ENCODE results near the gene PPP2R5A.

The PPP2R5A gene

DNA sequence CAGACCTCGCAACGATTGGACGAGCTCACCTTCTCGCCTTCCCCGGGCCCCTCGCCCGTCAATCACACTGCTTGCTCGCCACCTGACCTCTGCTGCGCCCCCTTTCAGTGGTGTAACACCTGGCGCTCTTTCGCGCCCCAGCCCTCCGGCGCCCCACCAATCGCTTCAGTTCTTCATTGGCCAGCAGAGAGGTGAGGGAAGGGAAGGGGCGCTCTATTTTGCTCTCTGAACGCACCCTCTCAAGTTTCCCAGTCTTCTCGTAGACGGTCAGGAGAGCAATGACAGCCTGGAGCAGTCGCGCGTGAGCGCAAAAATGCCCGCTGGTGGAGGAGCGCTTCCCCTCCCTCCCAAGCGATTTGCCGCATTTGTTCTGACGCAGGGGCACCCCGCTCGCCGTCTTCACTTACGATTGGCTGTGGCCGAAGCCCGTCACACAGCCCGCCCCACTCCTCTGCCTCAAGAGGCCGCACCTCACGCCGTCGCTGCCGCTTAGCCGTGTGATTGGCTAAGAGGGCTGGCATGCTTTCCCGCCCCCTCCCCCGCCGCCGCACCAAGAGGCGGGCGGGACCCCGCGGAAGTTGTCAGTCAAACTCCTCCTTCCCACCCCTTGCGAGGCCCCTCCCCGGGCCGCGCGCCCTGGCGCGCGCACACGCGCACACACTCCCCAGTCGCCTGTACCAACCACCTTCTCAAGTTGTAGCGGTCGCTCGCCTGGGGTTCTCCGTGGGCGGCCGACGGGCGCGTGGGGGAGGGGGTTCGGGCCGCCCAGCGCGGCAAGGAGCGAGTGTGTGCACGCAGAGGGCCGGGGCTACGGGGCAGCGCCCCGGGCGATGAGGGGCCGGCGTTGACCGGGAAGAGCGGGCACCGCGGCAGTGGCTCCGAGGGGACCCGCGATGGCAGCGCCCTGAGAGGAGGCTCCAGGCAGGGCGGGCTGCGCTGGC is at the start of gene PPP2R5A:
Gene PPP2R5A (plus strand): TSS at position 667 of the 941 bp plus-strand sequence. CDS start 701 bp downstream, outside the sequence.
- DNase-seq, result peak; percentile 100

DNA sequence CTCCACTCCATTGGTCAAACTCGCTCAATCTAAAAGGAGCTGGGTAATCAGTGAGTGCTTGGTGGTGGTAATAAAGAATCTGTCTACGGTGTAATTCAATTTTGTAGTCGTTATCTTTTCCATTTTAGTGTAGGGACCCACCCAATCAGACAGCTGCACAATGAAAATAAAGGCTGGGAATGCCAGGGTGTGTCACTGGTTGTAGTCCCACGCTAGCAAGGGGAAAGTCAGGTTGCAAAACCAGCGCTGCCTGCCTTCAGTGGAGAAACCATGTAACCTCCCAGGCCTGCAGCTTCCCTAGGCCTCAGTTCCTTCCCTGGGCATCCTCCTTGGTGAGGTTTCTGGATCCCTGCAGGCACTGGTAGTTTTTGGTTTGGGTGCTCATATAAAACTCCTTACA is 49.4 kb upstream of the PPP2R5A start:
- no peak for DNase-seq

DNA sequence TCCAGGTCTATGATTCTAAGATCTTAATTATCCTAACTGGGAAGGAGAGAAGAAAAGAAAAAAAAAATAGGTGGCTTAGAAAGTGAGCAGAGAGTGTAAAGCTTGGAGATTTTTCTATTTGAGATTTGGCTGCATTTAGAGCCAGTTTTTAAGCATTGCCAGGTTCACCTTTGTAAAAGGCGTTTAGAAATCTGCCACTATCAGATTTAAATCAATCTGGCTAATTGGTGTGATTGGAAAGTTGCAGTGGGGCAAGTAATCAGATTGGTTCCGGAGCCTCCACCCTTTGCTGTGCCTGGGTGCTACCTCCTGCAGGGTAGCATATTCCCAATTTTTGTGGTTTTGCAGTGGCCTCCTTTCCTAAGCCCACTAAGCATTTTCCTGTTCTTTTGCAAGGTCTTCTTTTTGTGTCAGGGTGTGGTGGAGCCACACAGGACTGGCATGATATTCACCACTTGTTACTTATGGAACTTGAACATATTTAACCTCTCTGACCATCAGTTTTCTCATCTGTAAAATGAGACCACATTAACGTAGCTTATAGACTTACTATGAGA is 48.5 kb upstream of the PPP2R5A start:
- no peak for DNase-seq

DNA sequence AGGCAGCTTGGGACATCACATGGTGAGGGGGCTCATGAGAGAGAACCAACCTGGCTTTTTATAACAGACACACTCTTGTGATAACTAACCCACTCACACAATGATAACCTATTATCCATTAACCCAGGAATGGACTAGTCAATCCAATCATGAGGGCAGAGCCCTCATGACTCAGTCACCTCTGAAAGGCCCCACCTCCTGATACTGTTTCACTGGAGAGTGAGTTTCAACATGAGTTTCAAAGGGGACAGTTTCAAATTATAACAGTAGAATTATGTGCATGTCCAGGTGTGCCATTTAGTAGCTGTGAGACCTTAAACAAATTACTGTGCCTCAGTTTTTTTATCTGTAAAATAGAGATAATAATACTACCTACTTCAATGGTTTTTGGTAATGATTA is 47.6 kb upstream of the PPP2R5A start:
- no peak for DNase-seq

DNA sequence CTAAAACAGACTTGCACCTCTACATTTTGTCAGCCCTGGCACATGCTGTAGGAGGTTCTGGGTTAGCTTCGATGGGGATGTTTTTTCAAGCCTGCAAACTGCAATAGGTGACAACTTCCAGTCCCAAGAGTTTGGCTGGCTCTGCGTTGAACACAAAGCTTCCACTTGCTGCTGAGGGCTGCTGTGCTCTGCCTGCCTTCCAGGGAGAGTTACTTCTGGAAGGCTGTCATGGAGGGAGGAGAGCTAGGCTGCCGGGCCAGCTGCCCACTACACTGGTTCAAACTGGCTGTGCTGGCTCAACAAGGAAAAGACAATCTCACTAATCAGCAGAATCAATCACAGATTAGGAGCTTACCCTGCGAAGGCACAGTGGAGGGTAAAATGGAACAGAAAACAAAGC is 46.7 kb upstream of the PPP2R5A start:
- DNase-seq, result no peak

DNA sequence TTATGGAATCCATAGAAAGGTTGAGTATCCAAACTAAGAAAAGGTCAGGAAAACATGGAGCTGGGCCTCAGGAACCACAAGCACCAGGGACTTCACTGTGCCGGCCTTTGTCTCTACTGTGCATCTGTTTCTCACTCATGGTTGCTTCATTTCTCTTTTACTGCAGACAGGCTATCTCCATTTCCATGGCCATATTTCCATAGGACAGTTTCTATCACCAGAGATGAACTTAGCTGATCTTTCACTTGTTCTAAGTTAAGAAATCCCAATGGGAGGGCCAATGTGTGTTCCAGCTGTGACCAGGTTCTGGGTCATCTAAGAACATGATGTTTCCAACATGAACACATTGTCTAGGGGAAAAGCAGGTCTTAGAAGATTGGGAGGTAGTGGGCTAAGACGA is 43.7 kb upstream of the PPP2R5A start:
- no peak for DNase-seq

DNA sequence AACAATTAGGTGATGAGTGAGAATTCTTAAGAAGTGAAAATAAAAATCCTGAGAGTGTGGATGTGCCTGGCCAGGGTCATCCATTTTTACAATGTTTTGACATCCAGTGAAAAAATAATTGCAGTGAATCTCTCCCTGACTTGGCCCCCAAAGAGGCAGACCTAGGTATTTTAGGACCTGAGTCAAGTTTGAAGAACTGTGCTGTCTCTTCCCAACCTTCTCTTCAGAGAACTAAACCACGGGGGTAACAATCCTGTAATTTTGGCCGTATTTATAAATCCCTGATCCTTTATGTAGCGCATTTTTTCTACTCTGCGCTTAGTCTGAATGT is 43.3 kb upstream of the PPP2R5A start:
- no peak for DNase-seq

DNA sequence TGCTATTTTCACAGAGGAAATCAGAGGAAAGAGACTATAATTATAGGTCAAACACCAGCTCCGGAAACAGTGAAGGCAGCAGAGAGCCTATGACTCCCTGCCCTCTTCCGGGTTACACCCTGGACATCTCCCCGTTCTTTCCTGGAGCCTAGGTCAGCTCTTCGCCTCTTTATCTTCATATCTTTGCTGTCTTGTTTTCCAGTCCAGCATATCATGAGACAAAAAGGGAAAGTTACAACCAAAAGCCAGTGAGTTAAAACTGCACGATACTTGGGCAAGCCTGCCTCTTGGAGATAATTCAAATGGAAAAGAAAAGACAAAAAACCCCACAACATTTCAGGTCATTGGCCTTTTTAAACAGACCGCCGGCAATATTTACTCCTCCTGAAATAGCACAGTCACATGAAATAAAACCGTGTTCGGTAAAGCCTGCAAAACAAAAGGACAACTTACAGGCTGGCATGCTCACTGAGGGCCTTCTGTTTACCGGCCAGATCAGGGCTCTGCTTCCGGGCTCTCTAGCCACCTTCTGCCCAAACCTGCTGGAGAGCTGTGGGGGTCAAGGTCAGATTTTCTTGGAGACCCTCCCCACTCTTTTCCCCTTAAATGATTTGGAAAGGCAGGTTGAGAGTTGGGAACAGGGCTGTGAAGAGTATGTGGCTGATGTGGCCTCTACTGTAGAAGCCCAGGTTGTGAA is 42.8 kb upstream of the PPP2R5A start:
- no peak for DNase-seq

DNA sequence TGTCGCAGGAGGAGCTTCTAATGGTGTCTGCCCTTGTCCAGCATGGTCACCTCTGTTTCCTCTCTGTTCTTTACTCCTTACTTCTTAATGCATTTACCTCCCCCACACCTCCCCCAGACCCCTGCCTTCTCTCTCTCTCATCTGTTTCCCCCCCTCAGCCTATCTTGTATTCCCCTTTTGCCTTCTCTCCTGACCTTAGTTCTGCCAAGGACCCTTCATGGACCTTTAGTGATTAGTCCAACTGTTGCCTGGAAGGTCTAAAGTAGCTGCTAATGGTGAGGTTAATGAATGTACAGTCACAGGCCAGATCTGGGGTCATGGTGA is 42.3 kb upstream of the PPP2R5A start:
- no peak for DNase-seq

DNA sequence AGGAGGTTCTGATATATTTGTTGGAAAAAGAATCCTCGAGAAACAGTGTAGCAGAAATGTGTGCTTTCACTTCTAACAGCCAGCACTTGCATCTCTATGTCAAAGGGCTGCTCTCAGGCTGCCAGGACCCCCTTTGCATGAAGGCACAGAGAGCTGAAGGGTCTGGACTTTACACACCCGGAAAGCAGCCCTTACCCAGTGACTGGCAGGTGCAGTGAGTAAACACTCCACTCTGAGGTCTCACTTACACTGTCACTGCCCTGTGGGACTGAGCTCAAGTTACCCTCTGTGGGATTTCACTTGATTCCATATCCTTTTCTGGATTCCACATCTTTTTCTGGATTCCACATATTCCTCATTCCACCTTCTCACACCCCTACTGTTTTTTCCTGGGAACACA is 40.8 kb upstream of the PPP2R5A start:
- no peak for DNase-seq

DNA sequence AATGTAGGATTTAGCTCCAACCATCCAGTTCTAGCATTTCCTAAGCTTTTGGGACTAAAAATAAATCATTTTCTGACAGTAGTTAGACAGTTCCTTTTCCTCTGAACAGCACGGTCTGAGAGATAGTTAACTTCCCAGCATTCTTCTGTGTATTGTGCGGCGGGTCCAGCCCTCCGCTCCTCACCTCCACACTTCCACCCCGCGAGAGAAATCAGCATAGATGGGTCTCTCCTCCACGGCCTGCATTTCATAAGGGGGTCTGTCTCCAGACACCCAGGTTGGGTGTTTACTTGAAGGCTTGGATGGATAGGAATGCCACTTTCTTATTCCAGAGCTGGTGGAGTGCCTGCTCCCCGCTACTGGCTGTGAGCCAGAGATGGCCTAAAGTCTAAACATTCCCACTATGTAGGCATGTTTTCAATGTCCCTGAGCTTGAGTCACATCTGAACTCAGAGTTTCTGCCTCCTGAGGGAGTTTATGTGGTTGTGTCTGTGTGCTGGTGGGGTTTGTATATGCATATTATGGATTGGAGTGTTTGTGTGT is 38.0 kb upstream of the PPP2R5A start:
- DNase-seq, result peak; percentile 49

DNA sequence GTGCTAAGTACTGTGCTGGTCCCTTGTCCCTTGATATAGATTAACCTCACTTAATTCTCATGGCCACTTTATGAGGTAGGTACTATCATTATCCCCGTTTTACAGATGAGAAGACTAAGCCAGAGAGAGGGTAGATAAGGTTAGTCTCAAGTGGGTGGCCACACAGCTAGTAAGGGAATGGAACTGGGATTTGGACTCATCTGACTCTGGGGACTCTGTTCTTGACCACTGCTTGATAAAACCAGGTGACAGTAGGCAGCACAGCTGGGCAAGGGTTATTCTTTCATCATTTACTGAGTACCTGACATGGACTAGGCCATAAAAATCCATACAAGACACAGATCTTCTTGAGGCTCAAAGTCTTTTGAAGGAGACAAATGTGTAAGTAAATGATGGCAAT is 37.2 kb upstream of the PPP2R5A start:
- no peak for DNase-seq

DNA sequence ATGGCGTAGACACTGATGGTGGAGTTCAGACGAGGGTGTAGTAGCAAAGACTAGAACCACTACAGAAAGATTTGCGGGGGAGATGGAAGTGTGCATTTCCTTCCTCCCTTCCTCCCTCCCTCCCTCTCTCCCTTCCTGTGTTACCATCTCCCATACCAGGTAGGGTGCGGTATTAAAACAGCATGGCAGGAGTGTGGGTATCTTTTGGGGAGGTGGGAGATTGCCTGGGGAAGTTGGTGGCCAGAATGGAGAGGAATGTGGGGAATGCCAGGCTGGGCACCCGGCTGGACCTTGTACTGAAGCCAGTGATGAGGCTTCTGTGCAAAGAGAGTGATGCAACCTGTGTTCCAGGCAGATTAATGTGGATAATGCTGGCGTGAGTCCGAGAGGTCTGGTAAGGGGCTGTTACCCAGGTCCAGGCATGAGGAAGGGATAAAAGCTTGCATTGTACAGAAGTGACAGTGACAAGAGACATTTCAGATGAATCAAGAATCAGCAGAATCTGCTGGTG is 30.3 kb upstream of the PPP2R5A start:
- DNase-seq, result no peak

DNA sequence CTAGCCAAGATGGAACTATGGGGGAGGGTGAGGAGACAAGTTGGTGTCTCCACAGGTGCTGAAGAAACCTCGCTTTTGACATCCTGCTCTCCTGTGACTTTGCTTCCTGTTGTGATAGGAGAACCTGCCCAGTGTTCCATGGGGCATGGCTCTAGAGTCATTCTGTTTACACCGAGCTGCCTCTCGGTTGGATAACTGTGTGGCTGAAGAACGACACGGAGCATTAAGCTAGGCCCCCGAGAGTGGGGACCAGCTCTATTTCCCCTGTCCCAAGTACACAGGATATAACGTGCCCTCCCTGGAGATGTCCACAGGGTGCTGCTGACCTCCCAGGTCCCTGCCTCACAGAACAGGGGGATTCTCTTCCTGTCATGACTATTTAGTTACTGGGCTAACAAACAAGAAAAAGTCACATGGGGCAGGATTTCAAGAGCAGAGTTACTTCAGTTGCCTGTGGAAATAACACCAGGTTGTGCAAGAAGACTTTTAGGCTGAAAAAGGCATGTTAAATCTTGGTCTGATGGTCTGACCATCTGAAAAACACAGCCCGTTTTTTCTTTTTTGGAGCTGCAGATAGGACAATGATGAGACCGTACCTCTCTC is 29.4 kb upstream of the PPP2R5A start:
- DNase-seq, result peak; percentile 26

DNA sequence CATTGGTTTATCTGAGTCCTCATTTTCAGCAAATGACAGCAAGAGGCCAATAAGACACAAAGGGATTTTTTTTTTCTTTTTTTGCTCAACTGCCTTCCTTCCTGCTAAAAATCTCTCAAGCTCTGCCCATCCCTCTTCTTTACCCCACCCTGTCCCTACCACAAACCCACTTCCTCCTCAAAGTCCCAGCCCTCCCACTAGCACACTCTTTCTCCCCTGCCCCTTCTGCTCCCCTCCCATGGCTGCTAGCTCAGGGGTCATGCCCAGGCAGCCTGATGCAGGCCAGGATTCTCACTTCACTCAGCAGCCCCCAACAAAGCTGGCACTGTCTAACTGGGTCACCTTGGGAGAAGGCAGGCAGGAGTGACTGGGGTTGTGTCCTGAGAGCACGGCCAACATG is 28.8 kb upstream of the PPP2R5A start:
- DNase-seq, result peak; percentile 38

DNA sequence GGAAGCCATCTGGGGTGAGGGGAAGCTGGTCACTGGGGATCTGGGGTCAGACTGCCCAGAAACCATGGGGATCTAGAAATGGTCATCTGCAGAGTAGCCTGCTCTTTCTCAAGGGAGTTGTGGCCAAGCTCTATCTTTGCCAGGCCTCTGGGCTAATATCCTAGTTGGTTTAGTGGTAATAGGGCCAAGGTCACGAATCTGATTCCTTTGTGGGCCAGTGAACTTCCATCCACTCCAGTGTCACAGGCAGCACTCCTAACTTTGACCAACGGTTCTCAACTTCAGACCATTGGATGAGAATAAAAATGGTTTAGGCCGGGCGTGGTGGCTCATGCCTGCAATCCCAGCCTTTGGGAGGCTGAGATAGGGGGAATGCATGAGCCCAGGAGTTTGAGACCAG is 28.1 kb upstream of the PPP2R5A start:
- DNase-seq, result no peak

DNA sequence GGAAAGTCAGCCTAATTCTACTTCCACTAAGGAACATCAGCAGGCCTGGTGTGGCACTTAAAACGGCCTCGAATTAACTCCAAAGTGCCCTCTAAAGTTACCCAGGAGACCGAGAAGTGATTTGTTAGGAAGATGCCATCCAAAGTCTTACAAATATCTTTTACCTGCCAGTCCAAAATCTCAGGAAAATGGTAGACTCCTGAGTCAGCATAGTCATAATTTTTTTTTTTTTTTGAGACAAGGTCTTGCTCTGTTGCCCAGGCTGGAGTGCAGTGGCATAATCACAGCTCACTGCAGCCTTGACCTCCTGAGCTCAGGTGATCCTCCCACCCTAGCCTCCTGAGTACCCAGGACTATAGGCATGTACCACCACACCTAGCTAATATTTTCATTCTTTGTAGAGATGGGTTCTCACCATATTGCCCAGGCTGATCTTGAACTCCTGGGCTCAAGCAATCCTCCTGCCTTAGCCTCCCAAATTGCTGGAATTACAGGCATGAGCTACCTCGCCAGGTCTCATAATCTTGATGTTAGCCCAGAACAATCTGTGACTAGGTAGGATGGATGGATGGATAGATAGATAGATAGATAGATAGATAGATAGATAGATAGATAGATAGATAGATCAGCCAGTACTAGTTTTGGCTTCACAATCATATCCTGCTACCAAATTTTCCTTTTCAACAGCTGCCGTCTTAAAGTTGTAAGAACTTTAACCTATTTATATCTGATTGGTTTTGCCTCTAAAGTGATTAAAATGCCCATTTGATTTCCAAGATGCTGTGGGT is 25.3 kb upstream of the PPP2R5A start:
- DNase-seq, result no peak

DNA sequence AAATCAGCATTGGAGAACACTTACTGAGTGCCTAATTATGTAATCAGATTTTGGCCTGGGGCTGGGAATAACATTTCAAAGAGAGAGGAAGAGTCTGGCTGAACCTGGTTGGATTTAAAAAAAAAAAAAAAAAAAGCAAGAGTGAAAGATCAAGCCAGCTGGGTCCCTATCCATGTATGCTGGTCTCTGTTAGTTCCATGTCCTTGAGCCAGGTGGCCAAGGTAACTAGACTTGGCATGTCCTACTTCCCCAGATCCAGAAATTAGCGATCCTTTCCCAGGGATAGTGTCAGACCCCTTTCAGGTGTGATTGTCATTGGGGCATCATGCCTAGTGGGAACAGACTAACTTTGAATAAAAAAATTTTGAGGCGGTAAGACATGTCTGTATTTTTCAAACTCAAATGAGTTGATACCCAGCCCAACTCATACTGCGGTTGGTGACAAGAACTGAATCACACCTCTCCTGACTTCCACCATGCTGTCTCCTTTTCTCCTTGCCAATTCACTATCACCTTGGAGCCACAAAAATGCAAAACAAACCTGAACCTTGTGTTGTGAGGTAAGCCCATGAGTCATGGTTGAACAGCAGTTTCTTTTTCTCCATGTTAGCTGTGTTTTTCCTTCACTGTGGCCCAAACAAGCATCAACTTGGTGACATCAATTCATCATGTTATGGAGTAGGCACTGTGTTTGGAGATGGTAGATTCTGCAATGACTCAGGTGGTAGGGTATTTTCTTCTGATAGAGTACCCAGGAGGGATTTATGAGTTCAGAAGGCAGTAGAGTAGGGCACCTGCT is 24.5 kb upstream of the PPP2R5A start:
- DNase-seq, result no peak

DNA sequence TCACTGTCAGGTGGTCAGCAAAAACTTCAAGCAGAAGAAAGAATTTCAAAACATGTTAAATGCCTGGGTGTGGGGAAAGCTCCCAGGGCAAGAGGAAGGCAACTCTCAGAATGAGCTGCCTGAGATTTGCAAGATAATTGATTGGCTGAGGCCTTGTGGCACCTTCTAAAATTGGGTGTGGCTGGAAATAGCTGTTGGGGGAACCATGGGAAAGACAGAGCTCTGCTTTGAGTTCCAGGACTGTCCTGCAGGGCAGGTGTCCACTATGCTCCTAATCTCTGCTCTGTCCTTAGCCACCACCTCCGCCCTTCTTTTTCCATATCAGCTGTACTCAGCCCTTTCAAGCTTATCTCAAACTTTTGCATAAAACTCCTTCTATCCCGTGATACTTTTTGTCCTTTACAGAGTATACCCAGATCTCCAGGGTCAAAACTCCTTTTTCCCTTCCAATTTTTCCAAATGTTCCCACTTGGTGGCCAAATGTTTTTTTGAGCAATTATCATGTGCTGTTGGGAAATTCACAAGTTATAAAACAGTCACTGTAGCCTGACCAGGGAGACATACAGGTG is 23.8 kb upstream of the PPP2R5A start:
- DNase-seq, result no peak

DNA sequence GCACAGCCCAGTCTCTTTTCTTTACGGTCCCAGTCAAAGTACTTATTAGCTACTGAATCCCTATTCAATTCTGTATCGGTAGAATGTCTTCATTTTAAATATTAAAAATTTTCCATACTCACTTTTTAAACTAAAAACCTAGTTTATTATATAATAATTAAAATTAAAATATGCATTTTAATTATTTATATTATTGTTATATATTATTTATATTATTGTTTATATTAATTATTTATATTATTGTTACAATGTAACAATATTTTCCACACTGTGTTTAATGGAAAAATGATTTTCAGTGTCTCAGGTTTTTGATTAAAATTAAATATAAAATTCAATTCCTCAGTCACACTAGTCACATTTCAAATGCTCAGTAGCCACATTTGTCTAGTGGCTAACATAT is 18.2 kb upstream of the PPP2R5A start:
- DNase-seq, result no peak

DNA sequence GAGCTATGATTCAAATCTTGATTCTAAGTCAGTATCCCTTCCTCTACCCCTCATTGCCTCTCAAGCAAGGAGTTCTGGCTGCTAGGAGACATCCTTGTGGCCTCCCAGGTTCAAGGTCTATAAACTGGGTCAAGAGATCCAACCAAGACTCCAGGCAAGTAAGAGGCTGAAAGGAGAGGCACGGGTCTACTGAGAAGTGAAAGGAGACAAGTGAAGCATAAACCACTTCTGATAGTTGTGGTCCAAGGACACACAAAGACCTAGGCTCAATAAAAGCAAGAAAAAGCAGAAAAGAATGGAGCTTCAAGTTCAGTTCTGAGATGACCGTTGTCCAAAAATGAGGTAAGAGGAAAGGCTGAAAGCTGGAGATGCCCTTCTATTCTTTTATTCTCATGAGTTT is 17.8 kb upstream of the PPP2R5A start:
- no peak for DNase-seq

All from femur (tissue), 1 donor.